HepG2 (cell line): ENCODE measurements around the gene CCT3. TPM values are rescaled to one million over a fixed set of nuclear protein-coding genes. Genes with fewer than 3 reads are reported as not detected.
A peak's percentile ranks its signal among the peaks of the same experiment; 100 is the strongest.

Source experiments
- DBP ChIP-seq: sonication (generic); formaldehyde crosslinking; IDR thresholded peaks from 2 replicates; pipeline ENCODE4 v1.4.0; 2020; ENCODE audit warnings: missing genetic modification reagents; ENCODE audit errors: not compliant biosample characterization
- HCFC1 ChIP-seq: fragments of 150-350 bp; IDR thresholded peaks from 2 replicates; pipeline ENCODE4 v1.6.1; 2014; ENCODE audit warnings: low read depth, low read length
- HNRNPH1 ChIP-seq: fragments of 200-400 bp; formaldehyde crosslinking; optimal IDR thresholded peaks from 2 replicates; pipeline ENCODE3; 2017; ENCODE audit warnings: mild to moderate bottlenecking, low read depth, low read length
- KIAA2018 ChIP-seq: sonication (generic); formaldehyde crosslinking; IDR thresholded peaks from 2 replicates; pipeline ENCODE4 v1.5.0; 2020; ENCODE audit warnings: mild to moderate bottlenecking, missing genetic modification reagents, borderline replicate concordance
- NCOA2 ChIP-seq: sonication (generic); formaldehyde crosslinking; IDR thresholded peaks from 2 replicates; pipeline ENCODE4 v1.8.0; 2022; ENCODE audit warnings: inconsistent platforms
- NR0B2 ChIP-seq: sonication (generic); formaldehyde crosslinking; IDR thresholded peaks from 2 replicates; pipeline ENCODE4 v1.4.0; 2020; ENCODE audit warnings: mild to moderate bottlenecking, missing genetic modification reagents
- PPARG ChIP-seq: conservative IDR thresholded peaks from 2 replicates; pipeline ENCODE4 v1.6.1; 2016; ENCODE audit warnings: missing biosample characterization, missing genetic modification reagents
- SIX4 ChIP-seq: sonication (generic); formaldehyde crosslinking; IDR thresholded peaks from 2 replicates; pipeline ENCODE4 v1.4.0; 2020; ENCODE audit warnings: missing genetic modification reagents
- SP5 ChIP-seq: IDR thresholded peaks from 2 replicates; pipeline ENCODE4 v1.6.1; 2016; ENCODE audit warnings: low read depth, borderline replicate concordance
- TEF ChIP-seq: sonication (generic); formaldehyde crosslinking; IDR thresholded peaks from 2 replicates; pipeline ENCODE4 v1.5.0; 2020; ENCODE audit warnings: missing genetic modification reagents
- ZBTB7B ChIP-seq: sonication (generic); formaldehyde crosslinking; IDR thresholded peaks from 2 replicates; pipeline ENCODE4 v1.4.0; 2020; ENCODE audit warnings: missing genetic modification reagents
- ZFP36L1 ChIP-seq: sonication (generic); formaldehyde crosslinking; IDR thresholded peaks from 2 replicates; pipeline ENCODE4 v1.8.0; 2022; ENCODE audit warnings: mild to moderate bottlenecking, missing genetic modification reagents, moderate library complexity
- ZNF235 ChIP-seq: sonication (generic); formaldehyde crosslinking; IDR thresholded peaks from 2 replicates; pipeline ENCODE4 v1.8.1; 2023; ENCODE audit warnings: mild to moderate bottlenecking, missing genetic modification reagents, borderline replicate concordance
- ZNF264 ChIP-seq: sonication (generic); formaldehyde crosslinking; IDR thresholded peaks from 2 replicates; pipeline ENCODE4 v1.4.0; 2020; ENCODE audit warnings: missing genetic modification reagents
- ZNF512B ChIP-seq: sonication (generic); formaldehyde crosslinking; IDR thresholded peaks from 2 replicates; pipeline ENCODE4 v1.5.1; 2020; ENCODE audit warnings: missing genetic modification reagents, mild to moderate bottlenecking, borderline replicate concordance
- ZNF839 ChIP-seq: sonication (generic); formaldehyde crosslinking; IDR thresholded peaks from 2 replicates; pipeline ENCODE4 v1.4.0; 2020; ENCODE audit warnings: missing genetic modification reagents, mild to moderate bottlenecking, borderline replicate concordance
- polyA plus RNA-seq, 8 experiments: library from polyadenylated mRNA; depleted of rRNA in 3 of 8; stranded (reverse) in 7 of 8; unstranded in 1 of 8; fragments of >200 nt; fragmentation: Illumina TruSeq in 4 of 8; extraction: Trizol in 4 of 8; gene quantifications; 2 replicates each; pipeline versions ENCODE4 v1.2.1 to v1.2.3, GENCODE V29; 2011 to 2016; ENCODE audit warnings: low read depth in 4 of 8, missing spikeins in 1 of 8, mixed read lengths in 1 of 8; ENCODE audit not compliant: insufficient read depth in 1 of 8
- total RNA-seq, 5 experiments: library from RNA; depleted of rRNA; stranded (reverse); fragments of >200 nt; fragmentation: Illumina TruSeq; extraction: Trizol; gene quantifications; 2 replicates each; pipeline ENCODE4 v1.2.3, GENCODE V29; 2016; ENCODE audit warnings: low read depth in 1 of 5

The CCT3 gene
- total and polyA plus RNA-seq, 2 of the 13 experiments (the other 11 are each of a cell fraction or from before 2014, with no cell fraction given) = 319 to 615 TPM

GRCh38 chr1:156367383-156368156 is 29.5 kb upstream of the CCT3 start (continued):
- TF ChIP-seq NR0B2 (CRISPR knock-in tag) (no peak), ZNF512B (CRISPR knock-in tag) (no peak), PPARG (CRISPR knock-in tag) (no peak), ZBTB7B (CRISPR knock-in tag) (no peak; the same call in 1 of the 2 replicates), DBP (CRISPR knock-in tag) (no peak), HCFC1 (no peak), NCOA2 (no peak), ZNF264 (CRISPR knock-in tag) (no peak), HNRNPH1 (no peak), KIAA2018 (CRISPR knock-in tag) (no peak), SIX4 (CRISPR knock-in tag) (peak; percentile 91), ZFP36L1 (CRISPR knock-in tag) (no peak), TEF (CRISPR knock-in tag) (no peak), ZNF839 (no peak), ZNF235 (CRISPR knock-in tag) (no peak), SP5 (CRISPR knock-in tag) (no peak)
